TTC549 (cell line): Measurements from ENCODE around the gene ANXA6.
"Not testable (repeated sequence)": the region's sequence is repeated elsewhere in the genome, so short reads cannot be mapped to it uniquely, and the experiment has no call there.

Experiments used
- FAIRE-seq: peaks from 2 replicates; lab custom pipeline; 2012; peaks lifted over from hg19 to GRCh38; lab: Jason Lieb, UNC

The ANXA6 gene

GRCh38 chr5:151157426-151158286 lies at the start of gene ANXA6:
Gene ANXA6, minus strand, starts transcription at chr5:151157779. Its CDS starts 9,878 bp downstream, at chr5:151147901.
- FAIRE-seq = no peak

GRCh38 chr5:151205411-151205810 lies 47.8 kb upstream of the ANXA6 start:
- no peak for FAIRE-seq

- no peak for FAIRE-seq
These were observed 46.5 kb upstream of the ANXA6 start for GRCh38 chr5:151204051-151204450.

GRCh38 chr5:151202381-151203139 lies 45.0 kb upstream of the ANXA6 start:
- no peak for FAIRE-seq

- FAIRE-seq = no peak
These were observed 43.5 kb upstream of the ANXA6 start for GRCh38 chr5:151200913-151201595.

- FAIRE-seq = no peak
These were observed 42.1 kb upstream of the ANXA6 start for GRCh38 chr5:151199581-151200185.

GRCh38 chr5:151198861-151199260 lies 41.3 kb upstream of the ANXA6 start:
- FAIRE-seq = no peak

- not testable (repeated sequence) for FAIRE-seq
These were observed 39.7 kb upstream of the ANXA6 start for GRCh38 chr5:151197291-151197600.

- FAIRE-seq = no peak
These were observed 39.1 kb upstream of the ANXA6 start for GRCh38 chr5:151196556-151197290.

- FAIRE-seq = no peak
These were observed 38.0 kb upstream of the ANXA6 start for GRCh38 chr5:151195622-151196021.

- FAIRE-seq = no peak
These were observed 35.0 kb upstream of the ANXA6 start for GRCh38 chr5:151192626-151193025.

GRCh38 chr5:151191661-151192060 lies 34.1 kb upstream of the ANXA6 start:
- no peak for FAIRE-seq

GRCh38 chr5:151189151-151189550 lies 31.6 kb upstream of the ANXA6 start:
- no peak for FAIRE-seq

- no peak for FAIRE-seq
These were observed 29.0 kb upstream of the ANXA6 start for GRCh38 chr5:151186538-151186937.

- no peak for FAIRE-seq
These were observed 28.5 kb upstream of the ANXA6 start for GRCh38 chr5:151186052-151186451.

GRCh38 chr5:151184316-151185042 lies 26.9 kb upstream of the ANXA6 start:
- no peak for FAIRE-seq

GRCh38 chr5:151183456-151184245 lies 26.1 kb upstream of the ANXA6 start:
- FAIRE-seq = no peak

- FAIRE-seq = no peak
These were observed 25.4 kb upstream of the ANXA6 start for GRCh38 chr5:151182976-151183375.

GRCh38 chr5:151182524-151182900 lies 24.9 kb upstream of the ANXA6 start:
- FAIRE-seq = no peak

GRCh38 chr5:151181818-151182523 lies 24.4 kb upstream of the ANXA6 start:
- no peak for FAIRE-seq
